H9 (cell line): ENCODE measurements around the gene XRN2. TPM values are rescaled to one million over a fixed set of nuclear protein-coding genes. Genes with fewer than 3 reads are reported as not detected.

Experiments used
- DNase-seq: peaks from one replicate; pipeline ENCODE4 v3.0.0-alpha.2; 2017
- H2AFZ ChIP-seq: one replicate; pipeline ENCODE4 v1.6.1; 2013; ENCODE audit warnings: mild to moderate bottlenecking, low read length, control low read depth, moderate library complexity
- H2AK5ac ChIP-seq: 2 replicates; pipeline ENCODE4 v1.6.1; 2013; ENCODE audit warnings: low read length, control low read depth, mixed read lengths; ENCODE audit not compliant: insufficient read length
- H2BK120ac ChIP-seq: one replicate; pipeline ENCODE4 v1.6.1; 2013; ENCODE audit warnings: low read depth, mild to moderate bottlenecking, low read length, control low read depth, inconsistent platforms; ENCODE audit not compliant: poor library complexity, severe bottlenecking
- H2BK12ac ChIP-seq: 2 replicates; pipeline ENCODE4 v1.6.1; 2013; ENCODE audit warnings: low read length, control low read depth, mixed read lengths, low read depth; ENCODE audit not compliant: insufficient read length
- H2BK15ac ChIP-seq: 2 replicates; pipeline ENCODE4 v1.6.1; 2013; ENCODE audit warnings: low read depth, low read length, control low read depth
- H2BK20ac ChIP-seq: one replicate; pipeline ENCODE4 v1.6.1; 2013; ENCODE audit warnings: low read depth, mild to moderate bottlenecking, low read length, control low read depth, inconsistent platforms; ENCODE audit not compliant: poor library complexity, severe bottlenecking
- H2BK5ac ChIP-seq: 2 replicates; pipeline ENCODE4 v1.6.1; 2013; ENCODE audit warnings: low read length, control low read depth, mixed read lengths; ENCODE audit not compliant: insufficient read length
- H3K14ac ChIP-seq: 2 replicates; pipeline ENCODE4 v1.6.1; 2013; ENCODE audit warnings: low read length, control low read depth; ENCODE audit not compliant: insufficient read depth
- H3K18ac ChIP-seq: 2 replicates; pipeline ENCODE4 v1.6.1; 2013; ENCODE audit warnings: low read depth, mild to moderate bottlenecking, mixed read lengths, low read length, control low read depth; ENCODE audit not compliant: insufficient read length
- H3K23ac ChIP-seq: 2 replicates; pipeline ENCODE4 v1.6.1; 2013; ENCODE audit warnings: low read length, control low read depth, mixed read lengths, low read depth; ENCODE audit not compliant: insufficient read length
- H3K23me2 ChIP-seq: 2 replicates; pipeline ENCODE4 v1.6.1; 2013; ENCODE audit warnings: low read depth, mild to moderate bottlenecking, mixed read lengths, low read length, control low read depth; ENCODE audit not compliant: insufficient read length, poor library complexity, severe bottlenecking
- H3K27ac ChIP-seq: 2 replicates; pipeline ENCODE4 v1.5.1; 2013; ENCODE audit warnings: low read length, control low read depth, mixed read lengths, low read depth; ENCODE audit not compliant: insufficient read length
- H3K27me3 ChIP-seq: 2 replicates; pipeline ENCODE4 v1.6.1; 2013; ENCODE audit warnings: low read length, control low read depth, inconsistent platforms; ENCODE audit not compliant: insufficient read depth
- H3K4ac ChIP-seq: 2 replicates; pipeline ENCODE4 v1.6.1; 2013; ENCODE audit warnings: low read depth, mild to moderate bottlenecking, control low read depth, inconsistent platforms, low read length, moderate library complexity
- H3K4me1 ChIP-seq: 2 replicates; pipeline ENCODE4 v1.6.1; 2013; ENCODE audit warnings: low read length, control low read depth, inconsistent platforms; ENCODE audit not compliant: insufficient read depth
- H3K4me2 ChIP-seq: 2 replicates; pipeline ENCODE4 v1.6.1; 2013; ENCODE audit warnings: low read length, control low read depth, mixed read lengths; ENCODE audit not compliant: insufficient read length, insufficient read depth
- H3K56ac ChIP-seq: 2 replicates; pipeline ENCODE4 v1.6.1; 2013; ENCODE audit warnings: low read depth, mild to moderate bottlenecking, mixed read lengths, low read length, control low read depth; ENCODE audit not compliant: insufficient read length
- H3K79me1 ChIP-seq: 2 replicates; pipeline ENCODE4 v1.6.1; 2013; ENCODE audit warnings: low read depth, mild to moderate bottlenecking, moderate library complexity, low read length, control low read depth, inconsistent platforms; ENCODE audit not compliant: insufficient read depth, poor library complexity, severe bottlenecking
- H3K79me2 ChIP-seq: 2 replicates; pipeline ENCODE4 v1.6.1; 2013; ENCODE audit warnings: low read length, control low read depth, inconsistent platforms; ENCODE audit not compliant: insufficient read depth
- H3K9ac ChIP-seq: 2 replicates; pipeline ENCODE4 v1.6.1; 2013; ENCODE audit warnings: low read length, control low read depth, mixed read lengths; ENCODE audit not compliant: insufficient read length; ENCODE audit errors: extremely low read depth
- H3K9me3 ChIP-seq: one replicate; pipeline ENCODE4 v1.6.1; 2013; ENCODE audit warnings: low read depth, low read length, inconsistent platforms; ENCODE audit not compliant: control insufficient read depth
- H3T11ph ChIP-seq: one replicate; pipeline ENCODE4 v1.6.1; 2013; ENCODE audit warnings: mild to moderate bottlenecking, low read length, control low read depth, inconsistent platforms
- H4K20me1 ChIP-seq: one replicate; pipeline ENCODE4 v1.6.1; 2013; ENCODE audit not compliant: control insufficient read depth, insufficient read length, insufficient read depth
- H4K5ac ChIP-seq: 2 replicates; pipeline ENCODE4 v1.6.1; 2013; ENCODE audit warnings: low read depth, mild to moderate bottlenecking, mixed read lengths, low read length, control low read depth; ENCODE audit not compliant: insufficient read length
- H4K8ac ChIP-seq: replicated peaks from 2 replicates; pipeline ENCODE4 v1.6.1; 2013; ENCODE audit warnings: low read length, control low read depth, mixed read lengths, low read depth; ENCODE audit not compliant: insufficient read length
- H4K91ac ChIP-seq: 2 replicates; pipeline ENCODE4 v1.6.1; 2013; ENCODE audit warnings: low read depth, mild to moderate bottlenecking, moderate library complexity, mixed read lengths, low read length, control low read depth; ENCODE audit not compliant: insufficient read length
- H3K27ac Mint-ChIP-seq, 3 experiments: 2 replicates in 2 of 3; 3 replicates in 1 of 3; pipeline ENCODE4 v1.8.0; 2020 to 2021; ENCODE audit warnings: mixed read lengths in 3 of 3, mild to moderate bottlenecking in 1 of 3, moderate library complexity in 1 of 3
- H3K27me3 Mint-ChIP-seq: 2 replicates; pipeline ENCODE4 v1.8.0; 2021; ENCODE audit warnings: low read depth, mild to moderate bottlenecking, moderate library complexity, mixed read lengths
- H3K36me3 Mint-ChIP-seq, 3 experiments: 2 replicates in 2 of 3; 3 replicates in 1 of 3; pipeline ENCODE4 v1.8.0; 2020 to 2021; ENCODE audit warnings: low read depth in 3 of 3, mixed read lengths in 3 of 3; ENCODE audit not compliant: insufficient read depth in 1 of 3
- H3K4me1 Mint-ChIP-seq, 2 experiments: 2 replicates each; pipeline ENCODE4 v1.8.0; 2020; ENCODE audit warnings: mixed read lengths in 2 of 2
- H3K4me3 Mint-ChIP-seq, 2 experiments: 2 replicates in 1 of 2; 3 replicates in 1 of 2; pipeline ENCODE4 v1.8.0; 2020 to 2021; ENCODE audit warnings: mild to moderate bottlenecking in 2 of 2, mixed read lengths in 2 of 2, moderate library complexity in 1 of 2
- H3K9me3 Mint-ChIP-seq, 2 experiments: 2 replicates in 1 of 2; 3 replicates in 1 of 2; pipeline ENCODE4 v1.8.0; 2020; ENCODE audit warnings: mild to moderate bottlenecking in 2 of 2, mixed read lengths in 2 of 2, moderate library complexity in 1 of 2
- CTCF ChIP-seq: fragments of 200-600 bp; sonication (generic); conservative IDR thresholded peaks from 3 replicates; pipeline ENCODE4 v1.8.0; 2021; ENCODE audit warnings: antibody characterized with exemption, mild to moderate bottlenecking
- WGBS: extraction: QIAGEN DNeasy Blood & Tissue Kit; methylation state at CpG from one replicate; pipeline ENCODE4 v1.1.7; 2013; ENCODE audit warnings: missing lambda C conversion rate, low lambda C conversion rate, mixed read lengths; ENCODE audit not compliant: insufficient read length; ENCODE audit errors: extremely low coverage; 5-methylcytosine and 5-hydroxymethylcytosine counted together
- total RNA-seq: library from RNA; stranded (reverse); gene quantifications from 2 replicates; pipeline ENCODE4 v1.2.1, GENCODE V29; 2021

XRN2 gene
- total RNA-seq, 1 experiment from 2014 or later: 96.7 TPM

- Mint-ChIP-seq H3K27ac (peak overlapping the region; percentile 15 to 95 (median 74); a peak in 5 of 7 replicates), H3K9me3 (peaks cover 0 to 3% of the 10 kb centered on the region in 2 experiments; a peak in 2 of 5 replicates), H3K36me3 (peaks cover 7 to 11% (median 10%) of the 10 kb centered on the region in 3 experiments), H3K4me1 (peaks cover 16% of the 10 kb centered on the region in 2 experiments), H3K27me3 (no peaks in the 10 kb centered on the region), H3K4me3 (peak overlapping the region; percentile 95 to 96)
- Histone ChIP-seq H4K5ac (no peak overlapping the region), H3K4me2 (peak overlapping the region; percentile 85), H3K23ac (no peak overlapping the region), H2AFZ (no peak overlapping the region), H4K91ac (no peak overlapping the region), H3K79me1 (no peaks in the 10 kb centered on the region), H3K4ac (no peak overlapping the region), H2BK120ac (no peak overlapping the region), H2BK12ac (no peak overlapping the region), H3T11ph (no peak overlapping the region), H3K18ac (no peak overlapping the region), H4K20me1 (no peaks in the 10 kb centered on the region), H3K9me3 (no peaks in the 10 kb centered on the region), H3K23me2 (peaks cover 3% of the 10 kb centered on the region), H3K4me1 (no peaks in the 10 kb centered on the region), H3K27me3 (no peaks in the 10 kb centered on the region), H2BK20ac (no peak overlapping the region), H2BK5ac (no peak overlapping the region), H2AK5ac (no peak overlapping the region), H3K27ac (peak overlapping the region; percentile 46), H4K8ac (no peak overlapping the region), H3K79me2 (peaks cover 17% of the 10 kb centered on the region), H3K9ac (peak overlapping the region; percentile 94), H3K14ac (no peak overlapping the region), H3K56ac (no peak overlapping the region), H2BK15ac (no peak overlapping the region)
- no peak for DNase-seq
- TF ChIP-seq CTCF: no peak
- WGBS: no CpG with 5 or more reads among the region's 9 CpGs
Observed at GRCh38 chr20:21301940-21302663, 1.0 kb upstream of the XRN2 start.
